Testis (tissue), 2 donors: ENCODE results near the gene KCNAB1.

ENCODE experiments used
- POLR2A ChIP-seq: fragments of 450-650 bp; IDR thresholded peaks from one replicate; pipeline ENCODE4 v1.6.1; 2017; ENCODE audit warnings: antibody characterized with exemption, mild to moderate bottlenecking, moderate library complexity
- TF ChIP-seq, protein P1 (sequence below), 3 experiments: fragments of 450-650 bp in 2 of 3; fragments of 200-600 bp in 1 of 3; sonication (generic) in 1 of 3; IDR thresholded peaks; one replicate each; pipeline ENCODE4 v1.5.1; 2016 to 2019; ENCODE audit warnings: antibody characterized with exemption in 3 of 3, mild to moderate bottlenecking in 2 of 3, moderate library complexity in 1 of 3

DNA sequence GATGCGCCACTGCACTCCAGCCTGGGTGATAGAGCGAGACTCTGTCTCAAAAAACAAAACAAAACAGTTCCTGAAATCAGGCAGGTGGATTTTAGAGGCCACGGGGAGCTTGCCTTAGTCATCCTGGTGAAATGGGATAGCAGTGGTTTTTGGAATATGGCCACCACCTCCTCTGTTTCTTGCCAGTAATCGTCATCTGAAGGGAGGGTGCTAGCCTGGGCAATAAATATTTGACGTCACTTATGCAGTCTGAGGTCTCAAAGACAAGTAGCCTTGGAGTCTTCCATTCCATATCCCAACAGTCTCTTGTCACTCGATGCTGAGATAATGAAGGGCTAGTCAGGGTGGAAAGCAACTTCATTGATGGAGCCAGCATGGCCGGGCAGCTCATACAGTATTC is 55.2 kb downstream of the KCNAB1 start:
- TF ChIP-seq POLR2A: no peak
- TF ChIP-seq, protein P1, sequence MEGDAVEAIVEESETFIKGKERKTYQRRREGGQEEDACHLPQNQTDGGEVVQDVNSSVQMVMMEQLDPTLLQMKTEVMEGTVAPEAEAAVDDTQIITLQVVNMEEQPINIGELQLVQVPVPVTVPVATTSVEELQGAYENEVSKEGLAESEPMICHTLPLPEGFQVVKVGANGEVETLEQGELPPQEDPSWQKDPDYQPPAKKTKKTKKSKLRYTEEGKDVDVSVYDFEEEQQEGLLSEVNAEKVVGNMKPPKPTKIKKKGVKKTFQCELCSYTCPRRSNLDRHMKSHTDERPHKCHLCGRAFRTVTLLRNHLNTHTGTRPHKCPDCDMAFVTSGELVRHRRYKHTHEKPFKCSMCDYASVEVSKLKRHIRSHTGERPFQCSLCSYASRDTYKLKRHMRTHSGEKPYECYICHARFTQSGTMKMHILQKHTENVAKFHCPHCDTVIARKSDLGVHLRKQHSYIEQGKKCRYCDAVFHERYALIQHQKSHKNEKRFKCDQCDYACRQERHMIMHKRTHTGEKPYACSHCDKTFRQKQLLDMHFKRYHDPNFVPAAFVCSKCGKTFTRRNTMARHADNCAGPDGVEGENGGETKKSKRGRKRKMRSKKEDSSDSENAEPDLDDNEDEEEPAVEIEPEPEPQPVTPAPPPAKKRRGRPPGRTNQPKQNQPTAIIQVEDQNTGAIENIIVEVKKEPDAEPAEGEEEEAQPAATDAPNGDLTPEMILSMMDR (IDR thresholded peaks at IDR 0.05): no peak
